Stimulated activated CD8-positive, alpha-beta memory T cell treated with anti-CD3 and anti-CD28 coated beads, Interleukin-15, amount 100 ng/mL, for 24 hours (primary cell): ENCODE results near the gene ABTB2.

Source experiments
- DNase-seq: peaks from one replicate; pipeline ENCODE4 v3.0.0-alpha.2; 2020; ENCODE audit warnings: low read depth

Gene ABTB2

DNA sequence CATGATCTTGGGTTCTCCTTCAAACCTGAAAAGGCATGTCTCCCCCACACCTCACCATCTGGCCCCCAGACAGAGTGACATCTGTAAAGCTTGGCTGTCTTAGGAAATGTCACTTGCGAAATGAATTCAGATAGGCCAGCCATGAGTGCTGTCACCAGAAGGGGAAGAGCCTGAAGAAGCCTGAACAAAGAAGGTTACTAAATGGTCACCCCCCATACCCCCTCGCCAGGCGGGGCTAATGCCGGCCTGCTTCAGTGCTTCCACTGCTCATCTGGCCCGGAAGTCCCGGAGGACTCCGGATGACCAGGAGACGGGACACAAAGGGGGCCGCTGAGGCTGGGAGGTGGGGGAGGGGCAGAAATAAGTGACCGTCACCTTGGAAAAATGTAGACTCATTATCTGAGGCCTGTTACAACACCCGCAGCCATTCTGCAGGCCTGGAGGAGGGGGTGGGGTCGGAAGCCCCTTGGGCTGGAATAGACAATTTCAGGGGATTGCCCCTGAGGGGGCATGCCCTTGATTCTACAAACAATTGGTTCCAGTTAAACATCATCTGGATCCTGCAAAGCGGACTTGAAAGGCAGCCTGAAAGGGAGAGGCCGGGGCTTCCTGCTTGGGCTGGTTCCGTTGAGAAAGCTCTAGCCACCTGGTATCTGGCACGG, 209.2 kb downstream of the ABTB2 start:
- no peak for DNase-seq

DNA sequence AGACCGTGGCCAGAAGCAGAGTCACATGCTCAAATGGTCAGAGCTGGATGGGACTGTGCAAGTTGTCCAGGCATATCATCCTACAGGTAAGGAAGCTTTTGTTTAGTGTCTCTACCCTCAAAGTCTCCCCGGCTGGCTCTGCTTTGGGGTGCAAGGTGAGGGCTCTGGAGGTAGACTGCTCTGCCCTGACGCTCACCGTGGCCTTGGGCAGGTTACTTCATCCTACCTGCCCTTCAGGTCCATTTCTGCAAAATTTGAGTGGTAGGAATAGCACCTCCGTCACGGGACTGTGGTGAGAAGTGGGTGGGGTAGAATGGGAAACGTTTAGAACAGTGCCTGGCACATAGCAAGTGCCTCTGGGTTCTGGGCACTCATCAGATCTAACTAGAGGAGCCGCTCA, 210.2 kb downstream of the ABTB2 start:
- DNase-seq = no peak

DNA sequence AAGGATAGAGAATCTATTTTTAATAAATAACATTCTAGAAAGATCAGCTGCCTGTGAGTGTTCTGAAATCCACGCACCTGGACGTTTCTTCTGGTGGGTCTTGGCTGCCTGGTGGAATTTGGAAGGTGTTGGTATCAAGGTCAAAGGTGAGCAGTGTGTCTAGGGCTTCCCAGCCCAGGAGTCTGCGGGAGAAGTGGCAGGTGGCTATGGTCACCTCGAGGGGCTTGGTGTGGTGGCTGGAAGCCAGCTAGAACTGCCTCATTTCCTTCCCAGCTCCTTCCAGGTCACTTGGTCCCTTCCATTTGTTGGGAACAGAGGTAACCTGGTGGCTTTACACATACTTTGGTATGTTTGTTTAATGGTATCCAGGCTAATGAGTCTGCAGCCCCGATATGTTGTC, 210.9 kb downstream of the ABTB2 start:
- DNase-seq = no peak

DNA sequence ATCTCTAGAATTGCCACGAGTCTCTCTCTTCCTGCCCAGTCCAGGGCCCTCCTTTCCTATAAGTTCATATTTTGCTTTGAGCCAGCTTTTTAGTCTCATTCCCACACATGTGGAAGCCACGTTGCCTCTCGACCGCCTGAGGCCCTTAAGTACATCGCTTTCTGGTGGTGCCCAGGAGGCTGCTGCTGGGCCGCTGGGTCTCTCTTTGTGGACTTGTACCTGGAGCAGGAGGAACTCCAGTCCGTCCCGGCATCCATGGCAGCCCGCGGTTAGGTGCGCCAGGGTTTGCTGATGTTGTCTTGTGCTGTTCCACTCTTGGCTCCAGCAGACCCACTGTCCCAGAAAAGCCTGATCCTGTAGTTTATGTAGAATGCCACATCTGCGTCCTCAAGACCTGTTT, 211.4 kb downstream of the ABTB2 start:
- no peak for DNase-seq

DNA sequence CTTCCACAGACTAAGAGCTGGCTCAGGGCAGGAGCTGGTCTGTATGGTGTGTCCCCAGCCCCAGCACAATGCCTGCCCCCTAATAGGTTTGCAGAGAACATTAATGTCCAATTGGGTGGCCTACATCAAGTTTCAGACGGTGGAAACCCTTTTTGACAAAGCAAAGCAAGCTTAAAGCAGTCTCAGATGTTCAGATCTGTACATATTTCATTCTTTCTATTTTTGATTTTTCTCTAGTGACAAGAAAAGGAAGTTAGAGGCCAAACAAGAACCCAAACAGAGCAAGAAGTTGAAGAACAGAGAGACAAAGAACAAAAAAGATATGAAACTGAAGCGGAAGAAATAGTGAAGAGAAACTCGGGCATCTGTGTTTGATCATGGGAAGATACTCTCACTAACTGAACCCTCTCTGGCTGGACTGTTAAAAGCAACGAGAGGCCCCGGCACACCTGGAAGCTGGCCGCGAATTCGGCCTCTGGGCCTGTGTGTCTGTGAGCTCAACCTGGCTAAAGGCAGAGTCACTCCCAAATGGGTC, 211.9 kb downstream of the ABTB2 start:
- no peak for DNase-seq

DNA sequence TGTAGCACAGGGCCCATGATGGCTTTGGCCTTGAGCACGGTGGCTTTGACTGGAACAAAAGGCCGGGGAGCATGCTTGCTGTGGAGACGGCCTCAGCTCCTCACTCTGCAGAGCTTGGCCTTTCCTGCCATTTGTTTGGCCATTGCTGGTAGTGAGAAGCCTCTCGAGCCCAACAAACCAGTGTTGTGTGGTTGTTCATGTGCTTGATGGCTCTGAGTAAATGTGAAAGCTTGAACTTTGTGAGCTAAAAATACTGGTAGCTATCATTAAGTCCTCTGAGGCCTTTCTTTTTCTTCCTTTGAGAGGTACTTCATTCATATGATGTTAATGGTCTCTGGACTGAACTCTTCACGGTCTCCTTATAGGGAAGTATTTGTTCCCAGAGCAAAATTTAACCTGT, 212.7 kb downstream of the ABTB2 start:
- no peak for DNase-seq

DNA sequence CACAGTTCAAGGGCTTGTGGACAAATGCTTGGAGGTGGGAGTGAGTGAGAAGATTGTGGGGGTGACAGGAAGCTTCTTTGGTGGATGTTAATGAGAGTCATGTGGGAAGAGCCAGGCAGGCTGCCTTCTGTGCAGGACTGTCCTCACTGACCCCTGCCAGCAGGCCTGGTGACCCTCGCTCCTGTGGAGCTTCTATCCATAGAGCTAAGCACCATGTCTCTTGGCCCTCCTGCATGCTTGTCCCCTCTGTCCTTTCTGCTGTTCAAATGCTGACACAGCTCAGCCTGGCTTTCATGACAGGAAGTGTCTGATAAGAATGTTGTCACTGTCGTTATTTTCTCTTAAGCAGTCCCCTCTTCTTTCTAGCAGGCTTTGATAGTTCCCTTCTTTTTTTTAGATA, 214.8 kb downstream of the ABTB2 start:
- no peak for DNase-seq

DNA sequence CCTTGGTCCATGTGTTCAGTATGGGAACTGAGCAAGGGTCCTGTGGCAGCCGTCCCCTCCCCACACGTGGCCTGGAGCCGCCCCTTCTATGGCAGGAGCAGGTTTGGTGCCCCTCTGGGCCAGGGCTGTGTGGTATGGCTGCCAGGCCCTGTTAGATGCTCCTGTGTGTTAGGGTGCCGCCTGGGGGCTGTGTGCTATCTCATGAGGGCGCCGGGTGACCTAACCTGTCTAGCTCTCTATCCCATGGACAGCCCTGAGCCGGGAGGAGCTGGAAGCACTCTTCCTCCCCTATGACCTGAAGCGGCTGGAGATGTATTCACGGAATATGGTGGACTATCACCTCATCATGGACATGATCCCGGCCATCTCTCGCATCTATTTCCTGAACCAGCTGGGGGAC, 217.7 kb downstream of the ABTB2 start:
- DNase-seq = no peak

DNA sequence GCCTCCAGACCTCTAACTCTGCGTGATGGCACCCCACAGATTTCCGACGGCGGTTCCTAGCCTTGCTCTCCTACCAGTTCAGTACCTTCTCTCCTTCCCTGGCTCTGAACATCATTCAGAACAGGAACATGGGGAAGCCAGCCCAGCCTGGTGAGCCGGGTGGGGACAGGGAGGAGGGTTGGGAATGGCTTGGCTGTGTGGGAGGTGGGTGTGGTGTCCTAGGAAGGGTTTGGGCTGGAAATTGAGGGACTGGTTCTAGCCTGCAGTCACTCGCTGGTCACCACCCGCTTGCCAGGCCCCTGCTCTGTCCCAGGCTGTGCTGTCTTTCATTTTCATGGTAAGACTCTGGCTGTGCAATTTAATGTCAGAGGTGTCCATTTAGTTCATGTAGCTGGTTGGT, 218.5 kb downstream of the ABTB2 start:
- no peak for DNase-seq

DNA sequence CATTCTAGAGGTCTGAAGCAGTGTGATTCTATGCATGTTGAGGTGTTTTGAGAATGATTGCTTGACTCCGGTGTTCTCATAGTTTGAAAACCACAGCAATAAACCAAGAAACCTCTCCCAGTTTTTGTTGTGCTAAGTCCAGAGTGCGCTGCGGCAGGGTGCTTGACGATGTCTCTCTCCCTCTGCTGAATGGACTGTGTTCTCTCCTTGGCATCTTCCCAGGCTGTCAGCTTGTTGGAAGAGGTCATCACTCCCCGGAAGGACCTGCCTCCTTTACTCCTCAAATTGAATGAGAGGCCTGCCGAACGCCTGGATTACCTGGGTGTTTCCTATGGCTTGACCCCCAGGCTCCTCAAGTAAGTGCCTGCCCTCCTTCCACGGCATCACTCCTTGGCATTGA, 221.4 kb downstream of the ABTB2 start:
- no peak for DNase-seq

DNA sequence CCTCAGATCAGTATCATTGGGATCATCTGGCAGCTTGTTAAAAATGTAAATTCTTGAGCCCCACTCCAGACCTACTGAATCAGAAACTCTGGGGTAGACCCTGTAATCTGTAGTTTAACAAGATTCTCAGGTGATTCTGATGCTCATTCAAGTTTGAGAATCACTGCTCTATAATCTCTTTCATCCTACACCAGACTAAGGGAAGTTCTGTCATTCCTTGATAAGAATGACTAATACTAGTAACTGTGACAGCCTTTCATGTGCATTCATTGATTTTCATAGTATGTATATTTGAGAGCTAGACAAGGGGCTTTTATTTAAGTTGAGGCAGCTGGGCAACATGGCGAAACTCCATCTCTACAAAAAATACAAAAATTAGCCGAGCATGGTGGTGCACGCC, 222.4 kb downstream of the ABTB2 start:
- no peak for DNase-seq

DNA sequence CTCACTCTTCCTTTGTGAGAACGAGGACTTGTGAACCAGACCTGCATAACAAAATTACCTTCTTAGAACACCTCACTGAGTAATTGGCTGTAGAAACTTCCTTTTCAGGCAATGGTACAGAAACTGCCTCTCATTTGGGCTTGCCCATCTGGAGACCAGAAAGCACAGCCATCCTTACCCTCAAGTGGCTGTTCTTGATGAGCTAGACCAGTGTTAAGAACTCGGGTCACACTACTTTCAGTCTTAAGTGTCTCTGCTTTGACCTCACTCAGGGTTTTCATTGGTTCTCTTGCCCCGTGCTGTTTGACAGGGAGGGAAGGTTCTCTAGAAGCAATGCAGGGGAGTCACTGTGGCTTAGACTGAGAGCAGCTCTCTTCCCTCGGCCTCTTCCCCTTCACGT, 223.0 kb downstream of the ABTB2 start:
- no peak for DNase-seq

DNA sequence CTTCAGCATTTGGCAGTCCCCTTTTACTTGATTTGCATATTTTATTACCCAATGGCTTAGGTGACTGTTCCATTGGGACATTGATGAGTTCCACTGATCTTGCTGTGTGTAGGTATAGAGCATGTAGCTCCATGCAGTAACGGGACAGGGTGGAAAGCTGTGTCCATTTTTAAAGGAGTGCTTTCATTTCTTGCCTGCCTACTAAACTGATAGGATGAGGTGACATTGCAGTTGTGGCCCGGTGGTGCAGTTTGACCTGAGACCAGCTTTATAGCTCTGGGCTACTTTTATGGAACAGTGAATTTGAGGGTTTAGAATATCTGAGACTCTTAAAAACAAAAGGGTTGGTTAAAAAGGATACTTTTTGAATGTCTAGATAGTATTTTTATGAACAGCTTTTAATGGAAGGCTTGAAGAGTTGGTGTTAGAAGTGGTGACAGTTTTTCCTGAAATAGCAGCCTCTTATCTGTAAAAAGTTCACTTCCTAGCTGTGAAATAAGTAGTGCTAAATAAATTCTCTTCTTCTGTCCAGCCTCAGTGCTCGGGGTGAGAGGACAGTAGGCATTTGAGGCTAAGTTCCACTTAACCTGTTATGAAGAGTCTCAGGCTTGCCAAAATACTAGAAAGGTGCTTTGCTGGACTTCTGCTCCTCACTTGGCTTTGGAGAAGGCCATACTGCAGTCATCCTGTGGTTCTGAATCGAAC, 225.4 kb downstream of the ABTB2 start:
- no peak for DNase-seq

DNA sequence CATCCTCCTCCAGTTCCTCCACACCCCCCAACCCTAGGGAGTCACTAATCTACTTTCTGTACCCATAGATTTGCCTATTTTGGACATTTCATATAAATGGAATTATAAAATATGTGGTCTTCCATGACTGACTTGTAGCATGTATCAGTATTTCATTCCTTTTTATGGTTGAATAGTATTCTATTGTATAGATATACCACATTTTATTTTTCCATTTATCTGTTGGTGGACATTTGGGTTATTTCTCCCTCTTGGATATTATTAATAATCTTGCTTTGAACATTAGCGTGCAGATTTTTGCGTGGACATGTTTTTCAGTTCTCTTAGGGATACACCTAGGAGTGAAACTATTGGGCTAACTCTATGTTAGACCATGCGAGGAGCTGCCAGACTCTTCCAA, 229.0 kb downstream of the ABTB2 start:
- no peak for DNase-seq

DNA sequence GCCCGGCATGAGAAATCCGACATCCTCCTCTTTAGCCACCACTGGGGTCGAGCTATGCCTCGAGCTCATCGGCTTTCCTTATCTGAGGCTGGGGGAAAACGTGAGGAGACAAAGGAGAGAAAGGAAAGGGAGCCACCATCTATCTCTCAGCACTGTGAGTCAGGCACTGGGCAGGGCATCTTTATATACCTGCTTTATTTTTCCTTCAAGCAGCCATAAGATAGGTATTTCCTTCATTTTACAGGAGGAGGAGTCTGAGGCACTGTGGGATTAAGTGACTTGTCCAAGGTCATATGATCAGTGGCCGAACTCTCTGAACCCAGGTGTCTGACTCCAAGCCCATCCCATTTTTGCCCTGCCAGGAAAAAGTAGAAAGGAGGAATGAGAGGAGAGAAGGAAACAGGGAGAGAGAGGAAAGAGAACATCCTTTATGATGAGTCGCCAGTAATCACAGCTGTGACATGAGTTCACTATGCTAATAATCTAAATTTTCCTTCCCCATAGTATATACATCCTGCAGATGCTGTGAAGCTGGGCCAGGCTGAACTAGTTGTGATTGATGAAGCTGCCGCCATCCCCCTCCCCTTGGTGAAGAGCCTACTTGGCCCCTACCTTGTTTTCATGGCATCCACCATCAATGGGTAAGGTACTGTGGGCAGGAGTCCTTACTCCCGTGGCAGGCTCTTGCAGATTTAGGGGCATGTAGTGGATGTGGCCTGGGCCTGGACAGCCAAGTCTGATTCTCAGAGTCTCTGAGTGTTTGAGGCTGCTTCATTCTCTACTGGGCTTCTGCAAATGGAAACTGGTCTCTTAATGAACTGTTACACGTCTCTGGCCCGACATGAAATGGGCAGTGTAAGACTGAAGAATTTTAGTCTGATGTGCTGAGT, 230.6 kb downstream of the ABTB2 start:
- DNase-seq = no peak

DNA sequence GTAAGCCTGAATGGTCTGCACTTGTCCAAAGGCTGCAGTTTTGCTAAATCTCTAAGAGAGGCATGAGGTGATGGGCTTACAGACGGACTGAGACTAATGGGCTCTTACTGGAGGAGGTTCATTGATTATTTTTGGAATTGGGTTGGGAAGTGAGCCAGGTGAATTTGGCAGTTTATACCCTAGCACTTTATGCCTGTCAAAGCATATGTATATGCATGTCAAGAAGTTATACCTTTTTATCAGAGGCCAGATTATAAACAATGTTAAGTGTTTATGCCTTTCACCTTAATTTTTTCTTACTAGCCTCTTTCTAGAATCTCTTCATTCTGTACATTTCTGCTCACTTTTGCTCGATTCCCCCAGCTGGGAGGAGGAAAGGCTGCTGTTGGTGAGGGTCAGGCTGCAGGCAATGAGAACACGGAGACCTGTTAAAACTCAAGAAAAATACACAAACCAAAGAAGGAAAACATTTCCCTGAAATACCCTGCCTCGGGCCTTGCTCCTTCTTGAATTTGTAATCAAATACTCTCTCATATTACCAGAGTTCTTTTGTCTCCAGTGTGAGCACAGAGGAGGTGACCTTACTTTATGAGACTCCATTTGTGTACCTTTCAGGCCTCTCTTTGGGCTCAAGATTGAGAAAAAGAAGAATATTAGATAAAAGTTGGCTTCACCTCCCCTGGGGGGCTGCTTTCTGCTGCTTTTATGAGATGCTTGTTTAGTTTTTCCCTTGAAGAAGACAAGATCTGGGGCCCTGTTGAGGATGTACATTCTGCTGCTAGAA, 232.7 kb downstream of the ABTB2 start:
- DNase-seq = no peak

DNA sequence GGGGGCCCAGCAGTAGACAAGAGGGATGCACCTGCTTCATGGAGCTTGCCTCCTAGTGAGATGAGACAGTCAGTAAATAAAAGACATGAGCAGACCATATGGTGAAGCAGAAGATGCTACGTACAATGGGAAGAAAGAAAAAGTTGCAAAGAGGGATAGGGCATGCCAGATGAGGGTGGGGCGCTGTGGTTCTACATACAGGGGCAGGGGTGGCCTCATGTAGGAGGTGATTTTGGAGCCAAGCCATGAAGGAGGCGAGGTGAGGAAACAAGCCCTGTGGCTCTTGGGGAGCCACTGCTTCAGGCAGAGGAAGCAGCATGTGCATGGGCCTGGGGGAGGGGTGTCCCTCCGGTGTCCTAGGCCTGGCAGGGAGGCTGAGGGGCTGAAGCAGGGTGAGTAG, 237.2 kb downstream of the ABTB2 start:
- DNase-seq = no peak

DNA sequence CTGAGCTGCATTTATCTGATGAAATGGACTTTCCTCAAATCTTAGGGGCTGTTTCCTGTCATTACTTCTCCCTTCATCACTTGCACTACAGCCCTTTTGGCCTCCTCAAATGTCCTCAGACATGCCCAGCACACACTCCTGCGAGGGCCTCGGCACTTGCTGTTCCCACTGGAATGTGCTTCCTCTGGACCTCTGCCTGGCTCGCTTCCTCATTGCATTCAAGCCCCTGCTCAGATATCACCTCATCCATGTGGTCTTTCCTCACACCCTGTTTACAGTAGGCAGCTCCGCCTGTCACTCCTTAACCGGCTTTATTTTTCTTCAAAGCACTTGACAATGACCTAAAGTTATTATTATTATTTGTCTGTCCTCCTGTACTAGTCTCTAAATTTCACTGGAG, 243.3 kb downstream of the ABTB2 start:
- DNase-seq = no peak

DNA sequence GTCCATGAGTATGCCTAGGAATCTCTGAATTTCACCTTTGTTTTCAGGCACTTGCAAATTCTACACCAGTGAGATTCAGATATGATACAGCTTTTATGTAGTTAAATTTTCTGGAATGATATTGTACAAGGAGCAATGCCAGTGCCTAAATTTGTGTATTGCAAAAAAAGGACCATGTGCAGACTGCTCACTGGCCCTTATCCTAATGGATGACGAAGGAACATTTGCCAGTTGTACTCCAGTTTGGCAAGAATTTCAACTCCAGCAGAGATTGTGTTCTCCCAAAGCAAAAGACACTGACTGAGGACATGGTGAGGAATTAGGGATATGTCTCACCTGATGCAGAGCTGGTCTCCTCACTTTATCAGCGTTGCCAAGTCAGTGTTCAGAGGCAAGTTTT, 243.8 kb downstream of the ABTB2 start:
- DNase-seq = no peak

DNA sequence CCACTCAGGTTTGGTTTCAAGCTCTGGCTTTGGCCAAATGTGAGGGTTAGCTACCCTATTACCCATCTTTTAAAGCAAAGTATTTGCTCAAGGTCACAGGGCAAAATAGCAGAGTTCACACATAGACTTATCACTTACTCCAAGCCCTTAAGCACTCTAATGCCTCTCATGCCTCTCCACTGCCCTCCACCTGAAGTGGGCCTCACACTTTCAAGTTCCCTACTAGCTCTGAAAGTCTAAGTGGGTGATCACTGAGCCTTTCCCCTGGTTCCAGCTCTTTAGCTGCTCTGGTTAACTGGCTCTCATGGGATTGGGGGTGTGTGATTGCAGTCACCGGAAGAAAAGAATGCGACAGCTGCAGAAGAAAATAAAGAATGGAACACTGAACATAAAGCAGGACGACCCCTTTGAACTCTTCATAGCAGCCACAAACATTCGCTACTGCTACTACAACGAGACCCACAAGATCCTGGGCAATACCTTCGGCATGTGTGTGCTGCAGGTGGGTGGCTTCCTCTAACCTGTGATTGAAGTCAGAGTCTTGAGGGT, 246.0 kb downstream of the ABTB2 start:
- no peak for DNase-seq

DNA sequence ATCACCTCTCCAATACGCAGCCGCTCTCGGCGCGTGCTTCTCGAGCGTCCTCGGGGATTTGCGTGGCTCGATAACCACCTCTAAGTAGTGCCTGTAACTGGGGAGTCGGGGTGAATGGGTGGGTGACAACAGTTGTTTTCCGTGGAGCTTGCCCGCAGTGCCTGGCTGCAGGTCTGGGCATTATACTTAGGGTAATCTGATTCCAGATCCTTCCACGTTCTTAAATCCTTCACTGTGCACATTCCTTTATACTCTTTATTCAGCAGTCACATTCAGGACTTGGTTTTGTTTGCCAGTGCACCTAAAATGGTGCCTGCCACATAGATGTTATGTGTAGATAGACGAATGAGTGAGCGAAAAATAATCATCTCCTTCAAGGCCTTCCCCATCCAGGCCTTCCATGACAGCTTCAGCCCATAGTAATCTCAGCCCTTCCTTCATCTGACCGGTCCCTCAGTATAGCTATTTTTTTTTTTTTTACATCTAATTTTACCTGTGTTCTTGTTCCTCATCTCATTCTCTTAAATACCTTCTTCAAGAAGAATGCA, 251.8 kb downstream of the ABTB2 start:
- no peak for DNase-seq
